ENCODE measurements around the gene ENC1.
"Not testable (repeated sequence)": the region's sequence is repeated elsewhere in the genome, so short reads cannot be mapped to it uniquely, and the experiment has no call there.

The ENC1 gene

DNA sequence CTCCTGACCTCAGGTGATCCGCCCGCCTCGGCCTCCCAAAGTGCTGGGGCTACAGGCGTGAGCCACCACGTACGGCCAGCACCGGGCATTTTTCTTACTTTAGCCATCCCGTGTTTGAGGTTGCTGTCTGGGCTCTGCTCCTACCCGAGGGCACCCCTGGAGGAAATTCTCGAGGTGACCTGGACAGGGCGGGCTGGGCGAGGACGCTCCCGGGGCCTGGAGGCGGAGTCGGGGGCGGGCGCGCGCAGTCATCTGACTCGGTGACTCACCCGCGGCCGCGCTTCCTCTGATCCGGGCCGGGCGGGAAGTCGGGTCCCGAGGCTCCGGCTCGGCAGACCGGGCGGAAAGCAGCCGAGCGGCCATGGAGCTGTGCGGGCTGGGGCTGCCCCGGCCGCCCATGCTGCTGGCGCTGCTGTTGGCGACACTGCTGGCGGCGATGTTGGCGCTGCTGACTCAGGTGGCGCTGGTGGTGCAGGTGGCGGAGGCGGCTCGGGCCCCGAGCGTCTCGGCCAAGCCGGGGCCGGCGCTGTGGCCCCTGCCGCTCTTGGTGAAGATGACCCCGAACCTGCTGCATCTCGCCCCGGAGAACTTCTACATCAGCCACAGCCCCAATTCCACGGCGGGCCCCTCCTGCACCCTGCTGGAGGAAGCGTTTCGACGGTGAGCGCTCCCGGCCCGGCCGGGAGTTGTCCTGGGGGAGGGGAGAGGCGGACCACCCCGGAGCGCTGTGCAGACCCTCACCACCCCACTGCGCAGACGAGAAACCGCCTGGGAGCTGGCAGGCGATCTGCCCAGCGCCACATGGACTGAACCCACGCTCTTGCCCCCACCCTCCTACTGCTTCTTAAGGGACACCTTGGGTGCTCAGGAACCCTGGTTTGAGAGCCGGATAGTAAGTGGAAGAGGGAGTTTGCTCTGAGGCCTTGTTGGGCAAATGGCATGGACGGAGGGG lies 44.6 kb upstream of the ENC1 start, which contains the start of gene HEXB:
Gene HEXB, plus strand, starts transcription at position 334 of the 952 bp plus-strand sequence. Its CDS starts 28 bp downstream, at position 362.
- H2AFZ ChIP-seq (ENCODE audit: low read depth) = peak within 1 kb of the TSS; percentile 97

DNA sequence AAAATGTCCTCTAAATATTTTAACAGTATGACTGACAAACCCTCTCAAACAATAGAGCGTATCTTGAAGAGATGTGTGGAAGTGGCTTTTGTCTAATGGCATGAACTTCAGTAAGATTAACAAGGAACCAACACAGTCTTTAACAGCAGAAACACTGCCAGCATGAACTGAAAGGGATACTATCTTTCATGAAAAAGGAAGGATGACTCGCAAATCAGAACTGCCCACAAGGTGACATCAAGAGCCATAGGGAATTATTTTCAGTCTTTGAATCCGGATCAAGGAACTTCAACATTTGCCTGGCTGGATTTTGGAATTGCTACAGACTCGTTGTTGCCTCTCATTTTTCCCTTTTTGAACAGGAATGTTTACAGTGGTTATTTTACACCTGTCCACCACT lies 39.4 kb upstream of the ENC1 start:
- Histone ChIP-seq H3K27ac (no peak overlapping the region), H3K4me2 (no peak overlapping the region), H2AFZ (ENCODE audit: low read depth) (no peak overlapping the region), H3K4me3 (IDR thresholded peaks at IDR 0.05; ENCODE audit: insufficient read depth, low read depth, low read length) (no peak overlapping the region), H3K4me1 (ENCODE audit: low read depth, poor library complexity, severe bottlenecking) (peaks cover 5% of the 10 kb centered on the region), H3K27me3 (ENCODE audit: insufficient read depth, low read depth) (no peaks in the 10 kb centered on the region), H3K79me2 (ENCODE audit: insufficient read depth, low read depth) (no peaks in the 10 kb centered on the region), H3K9ac (no peak overlapping the region), H4K20me1 (ENCODE audit: insufficient read depth) (no peaks in the 10 kb centered on the region), H3K36me3 (ENCODE audit: insufficient read depth) (no peaks in the 10 kb centered on the region)
- TF ChIP-seq, protein P1, sequence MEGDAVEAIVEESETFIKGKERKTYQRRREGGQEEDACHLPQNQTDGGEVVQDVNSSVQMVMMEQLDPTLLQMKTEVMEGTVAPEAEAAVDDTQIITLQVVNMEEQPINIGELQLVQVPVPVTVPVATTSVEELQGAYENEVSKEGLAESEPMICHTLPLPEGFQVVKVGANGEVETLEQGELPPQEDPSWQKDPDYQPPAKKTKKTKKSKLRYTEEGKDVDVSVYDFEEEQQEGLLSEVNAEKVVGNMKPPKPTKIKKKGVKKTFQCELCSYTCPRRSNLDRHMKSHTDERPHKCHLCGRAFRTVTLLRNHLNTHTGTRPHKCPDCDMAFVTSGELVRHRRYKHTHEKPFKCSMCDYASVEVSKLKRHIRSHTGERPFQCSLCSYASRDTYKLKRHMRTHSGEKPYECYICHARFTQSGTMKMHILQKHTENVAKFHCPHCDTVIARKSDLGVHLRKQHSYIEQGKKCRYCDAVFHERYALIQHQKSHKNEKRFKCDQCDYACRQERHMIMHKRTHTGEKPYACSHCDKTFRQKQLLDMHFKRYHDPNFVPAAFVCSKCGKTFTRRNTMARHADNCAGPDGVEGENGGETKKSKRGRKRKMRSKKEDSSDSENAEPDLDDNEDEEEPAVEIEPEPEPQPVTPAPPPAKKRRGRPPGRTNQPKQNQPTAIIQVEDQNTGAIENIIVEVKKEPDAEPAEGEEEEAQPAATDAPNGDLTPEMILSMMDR (conservative IDR thresholded peaks at IDR 0.05; ENCODE audit: low read depth, low read length) = no peak

More for the DNA sequence above, 44.6 kb upstream of the ENC1 start, which contains the start of gene HEXB:
- no peaks in the 10 kb centered on the region for H3K27me3 ChIP-seq (ENCODE audit: insufficient read depth, low read depth)
- TF ChIP-seq, protein P1 (conservative IDR thresholded peaks at IDR 0.05; ENCODE audit: low read depth, low read length) = no peak
- no peaks in the 10 kb centered on the region for H3K36me3 ChIP-seq (ENCODE audit: insufficient read depth)
- peak within 1 kb of the TSS; percentile 64 for H3K4me3 ChIP-seq (IDR thresholded peaks at IDR 0.05; ENCODE audit: insufficient read depth, low read depth, low read length)
- no peaks in the 10 kb centered on the region for H4K20me1 ChIP-seq (ENCODE audit: insufficient read depth)
- H3K79me2 ChIP-seq (ENCODE audit: insufficient read depth, low read depth) = peaks cover 5% of the 10 kb centered on the region; the same call in 1 of the 2 replicates
- peak within 1 kb of the TSS; percentile 90 for H3K9ac ChIP-seq
- H3K27ac ChIP-seq = peak within 1 kb of the TSS; percentile 52
- peaks cover 13% of the 10 kb centered on the region for H3K4me1 ChIP-seq (ENCODE audit: low read depth, poor library complexity, severe bottlenecking)
- H3K4me2 ChIP-seq = peak within 1 kb of the TSS; percentile 93

DNA sequence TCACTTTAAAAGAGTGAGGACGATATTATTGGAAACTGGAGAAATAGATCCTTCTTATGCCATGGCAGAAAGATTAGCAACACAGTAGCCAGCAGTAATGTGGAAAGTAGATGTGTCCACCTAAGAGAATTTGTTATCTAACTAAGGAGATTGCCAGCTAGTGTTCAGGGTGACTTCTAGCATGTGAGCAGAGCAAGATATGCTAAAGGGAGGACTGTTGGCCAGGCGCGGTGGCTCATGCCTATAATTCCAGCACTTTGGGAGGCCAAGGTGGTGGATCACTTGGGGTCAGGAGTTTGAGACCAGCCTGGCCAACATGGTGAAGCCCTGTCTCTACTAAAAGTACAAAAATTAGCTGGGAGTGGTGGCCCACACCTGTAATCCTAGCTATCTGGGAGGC lies 38.8 kb upstream of the ENC1 start:
- not testable (repeated sequence) for H3K4me1 ChIP-seq (ENCODE audit: low read depth, poor library complexity, severe bottlenecking); H3K36me3 ChIP-seq (ENCODE audit: insufficient read depth); H3K4me2 ChIP-seq; H4K20me1 ChIP-seq (ENCODE audit: insufficient read depth); H3K27me3 ChIP-seq (ENCODE audit: insufficient read depth, low read depth); H3K27ac ChIP-seq; H3K79me2 ChIP-seq (ENCODE audit: insufficient read depth, low read depth); H2AFZ ChIP-seq (ENCODE audit: low read depth); H3K4me3 ChIP-seq (IDR thresholded peaks at IDR 0.05; ENCODE audit: insufficient read depth, low read depth, low read length); H3K9ac ChIP-seq

DNA sequence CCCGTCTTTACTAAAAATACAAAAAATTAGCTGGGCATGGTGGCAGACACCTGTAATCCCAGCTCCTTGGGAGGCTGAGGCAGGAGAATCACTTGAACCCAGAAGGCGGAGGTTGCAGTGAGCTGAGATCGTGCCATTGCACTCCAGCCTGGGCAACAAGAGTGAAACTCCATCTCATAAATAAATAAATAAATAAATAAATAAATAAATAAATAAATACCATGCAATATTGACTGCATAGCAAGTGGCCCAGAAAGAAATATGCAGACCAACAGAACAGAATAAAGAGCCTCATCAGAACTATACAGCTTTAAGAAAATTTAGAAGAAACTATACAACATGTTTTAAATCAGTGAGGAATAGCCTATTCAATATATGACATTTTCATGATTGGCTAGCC lies 37.6 kb upstream of the ENC1 start:
- not testable (repeated sequence) for H3K27me3 ChIP-seq (ENCODE audit: insufficient read depth, low read depth); H3K4me3 ChIP-seq (IDR thresholded peaks at IDR 0.05; ENCODE audit: insufficient read depth, low read depth, low read length); H3K4me2 ChIP-seq; H2AFZ ChIP-seq (ENCODE audit: low read depth); H4K20me1 ChIP-seq (ENCODE audit: insufficient read depth); H3K4me1 ChIP-seq (ENCODE audit: low read depth, poor library complexity, severe bottlenecking); H3K79me2 ChIP-seq (ENCODE audit: insufficient read depth, low read depth); H3K27ac ChIP-seq; H3K9ac ChIP-seq; H3K36me3 ChIP-seq (ENCODE audit: insufficient read depth)

DNA sequence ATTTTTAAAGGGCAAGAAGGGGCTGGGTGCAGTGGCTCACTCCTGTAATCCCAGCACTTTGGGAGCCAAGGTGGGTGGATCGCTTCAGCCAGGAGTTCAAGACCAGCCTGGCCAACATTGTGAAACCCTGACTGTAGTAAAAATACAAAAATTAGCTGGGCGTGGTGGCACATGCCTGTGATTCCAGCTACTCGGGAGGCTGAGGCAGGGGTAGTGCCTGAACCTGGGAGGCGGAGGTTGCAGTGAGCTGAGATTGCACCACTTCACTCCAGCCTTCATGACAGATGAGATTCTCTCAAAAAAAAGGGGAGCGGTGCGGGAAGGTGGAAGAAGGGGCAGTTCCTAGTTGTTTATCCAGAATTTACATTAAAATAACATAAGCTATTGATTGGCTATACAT lies 35.9 kb upstream of the ENC1 start:
- H3K36me3 ChIP-seq (ENCODE audit: insufficient read depth); H2AFZ ChIP-seq (ENCODE audit: low read depth); H3K27ac ChIP-seq; H3K27me3 ChIP-seq (ENCODE audit: insufficient read depth, low read depth); H4K20me1 ChIP-seq (ENCODE audit: insufficient read depth); H3K9ac ChIP-seq; H3K79me2 ChIP-seq (ENCODE audit: insufficient read depth, low read depth); H3K4me3 ChIP-seq (IDR thresholded peaks at IDR 0.05; ENCODE audit: insufficient read depth, low read depth, low read length); H3K4me2 ChIP-seq: not testable (repeated sequence)
- peaks cover 12% of the 10 kb centered on the region for H3K4me1 ChIP-seq (ENCODE audit: low read depth, poor library complexity, severe bottlenecking)

Measured in KMS-11 (cell line).